ENCODE results near the gene MKLN1. TPM values are rescaled to one million over a fixed set of nuclear protein-coding genes. Genes with fewer than 3 reads are reported as not detected.

The MKLN1 gene
- total RNA-seq, 1 experiment from 2014 or later: 48.5 TPM

DNA sequence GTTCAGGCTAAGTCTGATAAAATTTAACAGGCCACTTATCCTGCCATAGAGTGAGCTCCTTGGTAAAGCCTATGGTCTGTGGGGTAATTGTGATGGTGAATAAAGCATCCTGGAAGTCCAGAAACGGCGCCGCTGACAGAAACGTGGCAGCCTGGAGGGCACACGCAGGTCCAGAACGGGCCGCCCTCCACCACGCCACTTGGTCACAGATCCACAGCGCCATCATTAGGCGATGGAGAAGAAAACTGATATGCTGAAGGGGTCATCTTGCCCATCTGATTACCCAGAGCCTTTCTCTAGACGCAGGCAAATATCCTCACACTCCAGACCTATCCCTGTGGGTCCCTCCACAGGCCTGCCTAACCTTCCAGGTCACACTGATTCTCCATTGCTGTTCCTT, 190.9 kb downstream of the MKLN1 start:
- Histone ChIP-seq H3K79me2 (ENCODE audit: insufficient read depth, low read length) (0 out of 2 replicates have a peak, but pooled peaks cover 5% of the 10 kb centered on the region), H3K4me3 (replicated peaks in 1 of 2; ENCODE audit: low read depth in 1 of 2, low read length in 2 of 2) (no peak overlapping the region), H3K9me2 (ENCODE audit: insufficient read depth) (no peaks in the 10 kb centered on the region), H3K27me3 (ENCODE audit: insufficient read depth, low read length) (no peaks in the 10 kb centered on the region), H3K27ac (ENCODE audit: low read depth, low read length) (no peak overlapping the region), H3K9me3 (ENCODE audit: control insufficient read depth in 1 of 2, insufficient read depth in 1 of 2, low read depth in 1 of 2, low read length in 2 of 2) (no peaks in the 10 kb centered on the region), H2AFZ (ENCODE audit: low read depth, low read length, poor library complexity, severe bottlenecking) (no peak overlapping the region), H3K4me1 (ENCODE audit: control insufficient read depth in 1 of 2, insufficient read depth in 2 of 2, low read length in 2 of 2) (peaks cover 31 to 34% of the 10 kb centered on the region in 2 experiments), H3K36me3 (ENCODE audit: control insufficient read depth in 1 of 2, insufficient read depth in 2 of 2, low read length in 2 of 2) (no peaks in the 10 kb centered on the region), H3K9ac (ENCODE audit: low read length) (no peak overlapping the region), H3K4me2 (ENCODE audit: low read length) (no peak overlapping the region), H4K20me1 (ENCODE audit: insufficient read depth) (no peaks in the 10 kb centered on the region)
- ChIA-PET POLR2A (no interaction called here), CTCF (no interaction called here), RAD21 (ENCODE audit: low non-redundant PET in 1 of 2, low total read pairs in 2 of 2, uncharacterized antibody in 2 of 2, unreplicated experiment in 2 of 2) (no interaction called here)
- TF ChIP-seq, protein P1, sequence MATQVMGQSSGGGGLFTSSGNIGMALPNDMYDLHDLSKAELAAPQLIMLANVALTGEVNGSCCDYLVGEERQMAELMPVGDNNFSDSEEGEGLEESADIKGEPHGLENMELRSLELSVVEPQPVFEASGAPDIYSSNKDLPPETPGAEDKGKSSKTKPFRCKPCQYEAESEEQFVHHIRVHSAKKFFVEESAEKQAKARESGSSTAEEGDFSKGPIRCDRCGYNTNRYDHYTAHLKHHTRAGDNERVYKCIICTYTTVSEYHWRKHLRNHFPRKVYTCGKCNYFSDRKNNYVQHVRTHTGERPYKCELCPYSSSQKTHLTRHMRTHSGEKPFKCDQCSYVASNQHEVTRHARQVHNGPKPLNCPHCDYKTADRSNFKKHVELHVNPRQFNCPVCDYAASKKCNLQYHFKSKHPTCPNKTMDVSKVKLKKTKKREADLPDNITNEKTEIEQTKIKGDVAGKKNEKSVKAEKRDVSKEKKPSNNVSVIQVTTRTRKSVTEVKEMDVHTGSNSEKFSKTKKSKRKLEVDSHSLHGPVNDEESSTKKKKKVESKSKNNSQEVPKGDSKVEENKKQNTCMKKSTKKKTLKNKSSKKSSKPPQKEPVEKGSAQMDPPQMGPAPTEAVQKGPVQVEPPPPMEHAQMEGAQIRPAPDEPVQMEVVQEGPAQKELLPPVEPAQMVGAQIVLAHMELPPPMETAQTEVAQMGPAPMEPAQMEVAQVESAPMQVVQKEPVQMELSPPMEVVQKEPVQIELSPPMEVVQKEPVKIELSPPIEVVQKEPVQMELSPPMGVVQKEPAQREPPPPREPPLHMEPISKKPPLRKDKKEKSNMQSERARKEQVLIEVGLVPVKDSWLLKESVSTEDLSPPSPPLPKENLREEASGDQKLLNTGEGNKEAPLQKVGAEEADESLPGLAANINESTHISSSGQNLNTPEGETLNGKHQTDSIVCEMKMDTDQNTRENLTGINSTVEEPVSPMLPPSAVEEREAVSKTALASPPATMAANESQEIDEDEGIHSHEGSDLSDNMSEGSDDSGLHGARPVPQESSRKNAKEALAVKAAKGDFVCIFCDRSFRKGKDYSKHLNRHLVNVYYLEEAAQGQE (IDR thresholded peaks at IDR 0.05; ENCODE audit: low read depth): no peak
- no peak for TF ChIP-seq FOSL1 (IDR thresholded peaks at IDR 0.05; ENCODE audit: low read depth)
- no peak for TF ChIP-seq RAD21 (IDR thresholded peaks at IDR 0.05; ENCODE audit: low read depth)
- TF ChIP-seq CEBPB (IDR thresholded peaks at IDR 0.05; ENCODE audit: low read depth): no peak
- TF ChIP-seq SP1 (IDR thresholded peaks at IDR 0.05; ENCODE audit: low read depth): no peak
- no peak for TF ChIP-seq ZNF274 (IDR thresholded peaks at IDR 0.05; ENCODE audit: low read depth, low read length)
- no peak for TF ChIP-seq CBX3 (IDR thresholded peaks at IDR 0.05; ENCODE audit: low read depth)
- no peak for TF ChIP-seq TCF7L2 (IDR thresholded peaks at IDR 0.05; ENCODE audit: borderline replicate concordance, extremely low read depth, insufficient read depth, insufficient read length)
- TF ChIP-seq EGR1 (IDR thresholded peaks at IDR 0.05; ENCODE audit: low read depth): no peak
- TF ChIP-seq YY1 (IDR thresholded peaks at IDR 0.05; ENCODE audit: extremely low read depth, insufficient replicate concordance, low read depth, low read length): no peak
- no peak for TF ChIP-seq EZH2phosphoT487 (IDR thresholded peaks at IDR 0.05; ENCODE audit: borderline replicate concordance)
- TF ChIP-seq, protein P2, sequence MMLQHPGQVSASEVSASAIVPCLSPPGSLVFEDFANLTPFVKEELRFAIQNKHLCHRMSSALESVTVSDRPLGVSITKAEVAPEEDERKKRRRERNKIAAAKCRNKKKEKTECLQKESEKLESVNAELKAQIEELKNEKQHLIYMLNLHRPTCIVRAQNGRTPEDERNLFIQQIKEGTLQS (IDR thresholded peaks at IDR 0.05): no peak
- TF ChIP-seq, protein P3, sequence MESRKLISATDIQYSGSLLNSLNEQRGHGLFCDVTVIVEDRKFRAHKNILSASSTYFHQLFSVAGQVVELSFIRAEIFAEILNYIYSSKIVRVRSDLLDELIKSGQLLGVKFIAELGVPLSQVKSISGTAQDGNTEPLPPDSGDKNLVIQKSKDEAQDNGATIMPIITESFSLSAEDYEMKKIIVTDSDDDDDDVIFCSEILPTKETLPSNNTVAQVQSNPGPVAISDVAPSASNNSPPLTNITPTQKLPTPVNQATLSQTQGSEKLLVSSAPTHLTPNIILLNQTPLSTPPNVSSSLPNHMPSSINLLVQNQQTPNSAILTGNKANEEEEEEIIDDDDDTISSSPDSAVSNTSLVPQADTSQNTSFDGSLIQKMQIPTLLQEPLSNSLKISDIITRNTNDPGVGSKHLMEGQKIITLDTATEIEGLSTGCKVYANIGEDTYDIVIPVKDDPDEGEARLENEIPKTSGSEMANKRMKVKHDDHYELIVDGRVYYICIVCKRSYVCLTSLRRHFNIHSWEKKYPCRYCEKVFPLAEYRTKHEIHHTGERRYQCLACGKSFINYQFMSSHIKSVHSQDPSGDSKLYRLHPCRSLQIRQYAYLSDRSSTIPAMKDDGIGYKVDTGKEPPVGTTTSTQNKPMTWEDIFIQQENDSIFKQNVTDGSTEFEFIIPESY (IDR thresholded peaks at IDR 0.05; ENCODE audit: extremely low read depth, insufficient replicate concordance, low read length): no peak
- TF ChIP-seq ELF1 (IDR thresholded peaks at IDR 0.05; ENCODE audit: borderline replicate concordance, low read depth): no peak
- no peak for ATAC-seq
- intact Hi-C loops (cut with micrococcal nuclease): no loop called here
- DNase-seq (ENCODE audit: low read depth, low spot score): no peak
- no TSS peak for BruUV-seq (replicated peaks)

Measured in HCT116 (cell line).